Mucosa of stomach (tissue), 1 donor: Measurements from ENCODE around the gene ARHGAP28.
"Not testable (repeated sequence)": the region's sequence is repeated elsewhere in the genome, so short reads cannot be mapped to it uniquely, and the experiment has no call there.

ENCODE experiments used
- H3K27me3 ChIP-seq: one replicate; pipeline ENCODE4 v1.7.0; 2013; ENCODE audit warnings: mild to moderate bottlenecking, low read length; ENCODE audit not compliant: control insufficient read depth, insufficient read depth
- H3K36me3 ChIP-seq: one replicate; pipeline ENCODE4 v1.7.0; 2013; ENCODE audit warnings: low read length; ENCODE audit not compliant: control insufficient read depth, insufficient read depth
- H3K4me1 ChIP-seq: one replicate; pipeline ENCODE4 v1.7.0; 2013; ENCODE audit warnings: mild to moderate bottlenecking, low read length; ENCODE audit not compliant: control insufficient read depth, insufficient read depth
- H3K4me3 ChIP-seq: one replicate; pipeline ENCODE4 v1.7.0; 2013; ENCODE audit warnings: low read length
- H3K9ac ChIP-seq: one replicate; pipeline ENCODE4 v1.7.0; 2013; ENCODE audit warnings: mild to moderate bottlenecking, low read length, moderate library complexity
- H3K9me3 ChIP-seq: one replicate; pipeline ENCODE4 v1.7.0; 2013; ENCODE audit warnings: mild to moderate bottlenecking, low read length, moderate library complexity; ENCODE audit not compliant: control insufficient read depth
- donor health status: Pancreatic carcinoma.

The ARHGAP28 gene

GRCh38 chr18:6807515-6808257, 78.2 kb downstream of the ARHGAP28 start:
- no peaks in the 10 kb centered on the region for H3K4me1 ChIP-seq
- H3K9ac ChIP-seq: no peak overlapping the region
- no peak overlapping the region for H3K4me3 ChIP-seq

GRCh38 chr18:6810191-6810590, 80.7 kb downstream of the ARHGAP28 start:
- H3K9ac ChIP-seq: no peak overlapping the region
- no peaks in the 10 kb centered on the region for H3K9me3 ChIP-seq
- H3K27me3 ChIP-seq: no peaks in the 10 kb centered on the region

More at GRCh38 chr18:6807515-6808257, 78.2 kb downstream of the ARHGAP28 start:
- Histone ChIP-seq H3K27me3 (no peaks in the 10 kb centered on the region), H3K36me3 (no peaks in the 10 kb centered on the region), H3K9me3 (no peaks in the 10 kb centered on the region)

GRCh38 chr18:6811816-6812215, 82.3 kb downstream of the ARHGAP28 start:
- Histone ChIP-seq H3K4me3 (no peak overlapping the region), H3K36me3 (no peaks in the 10 kb centered on the region), H3K9ac (no peak overlapping the region), H3K4me1 (no peaks in the 10 kb centered on the region), H3K9me3 (no peaks in the 10 kb centered on the region), H3K27me3 (no peaks in the 10 kb centered on the region)

More at GRCh38 chr18:6810191-6810590, 80.7 kb downstream of the ARHGAP28 start:
- Histone ChIP-seq H3K4me3 (no peak overlapping the region), H3K36me3 (no peaks in the 10 kb centered on the region), H3K4me1 (no peaks in the 10 kb centered on the region)

GRCh38 chr18:6814882-6815425, 85.4 kb downstream of the ARHGAP28 start:
- Histone ChIP-seq H3K4me1 (no peaks in the 10 kb centered on the region), H3K9me3 (no peaks in the 10 kb centered on the region), H3K4me3 (no peak overlapping the region), H3K27me3 (no peaks in the 10 kb centered on the region), H3K36me3 (no peaks in the 10 kb centered on the region), H3K9ac (no peak overlapping the region)

- Histone ChIP-seq H3K27me3 (no peaks in the 10 kb centered on the region), H3K9me3 (no peaks in the 10 kb centered on the region), H3K9ac (no peak overlapping the region), H3K4me3 (no peak overlapping the region), H3K4me1 (no peaks in the 10 kb centered on the region), H3K36me3 (no peaks in the 10 kb centered on the region)
These were observed 86.6 kb downstream of the ARHGAP28 start for GRCh38 chr18:6816154-6816553.

GRCh38 chr18:6819332-6819731, 89.8 kb downstream of the ARHGAP28 start:
- H3K27me3 ChIP-seq: no peaks in the 10 kb centered on the region
- H3K4me3 ChIP-seq: no peak overlapping the region
- H3K9me3 ChIP-seq: no peaks in the 10 kb centered on the region
- no peak overlapping the region for H3K9ac ChIP-seq
- no peaks in the 10 kb centered on the region for H3K4me1 ChIP-seq
- H3K36me3 ChIP-seq: no peaks in the 10 kb centered on the region

DNA sequence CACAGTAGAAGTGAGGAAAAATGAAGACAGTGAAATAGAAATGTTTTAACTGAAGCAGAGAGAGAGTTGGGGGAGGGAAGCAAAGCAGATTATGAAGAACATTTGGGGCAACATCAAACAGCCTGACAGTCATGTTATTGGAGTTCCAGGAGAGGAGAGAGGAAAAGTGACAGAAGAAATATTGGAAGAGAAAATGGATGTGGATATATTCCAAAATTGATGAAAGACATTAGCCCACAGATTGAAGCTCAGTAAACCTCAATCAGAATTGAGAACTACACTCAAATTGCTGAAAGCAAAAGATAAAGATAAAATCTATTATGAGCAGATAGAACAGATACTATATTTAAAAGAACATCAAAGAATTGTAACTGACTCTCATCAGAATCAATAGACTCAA, 90.8 kb downstream of the ARHGAP28 start:
- H3K27me3 ChIP-seq: no peaks in the 10 kb centered on the region
- H3K4me1 ChIP-seq: no peaks in the 10 kb centered on the region
- no peak overlapping the region for H3K4me3 ChIP-seq
- no peaks in the 10 kb centered on the region for H3K36me3 ChIP-seq
- H3K9me3 ChIP-seq: no peaks in the 10 kb centered on the region
- H3K9ac ChIP-seq: no peak overlapping the region

- Histone ChIP-seq H3K36me3 (no peaks in the 10 kb centered on the region), H3K4me1 (no peaks in the 10 kb centered on the region), H3K4me3 (no peak overlapping the region), H3K27me3 (no peaks in the 10 kb centered on the region), H3K9ac (no peak overlapping the region), H3K9me3 (no peaks in the 10 kb centered on the region)
These were observed 91.8 kb downstream of the ARHGAP28 start for GRCh38 chr18:6821356-6821755.

GRCh38 chr18:6827161-6827560, 97.6 kb downstream of the ARHGAP28 start:
- H3K9me3 ChIP-seq, H3K4me3 ChIP-seq, H3K27me3 ChIP-seq, H3K9ac ChIP-seq, H3K4me1 ChIP-seq, H3K36me3 ChIP-seq: not testable (repeated sequence)

DNA sequence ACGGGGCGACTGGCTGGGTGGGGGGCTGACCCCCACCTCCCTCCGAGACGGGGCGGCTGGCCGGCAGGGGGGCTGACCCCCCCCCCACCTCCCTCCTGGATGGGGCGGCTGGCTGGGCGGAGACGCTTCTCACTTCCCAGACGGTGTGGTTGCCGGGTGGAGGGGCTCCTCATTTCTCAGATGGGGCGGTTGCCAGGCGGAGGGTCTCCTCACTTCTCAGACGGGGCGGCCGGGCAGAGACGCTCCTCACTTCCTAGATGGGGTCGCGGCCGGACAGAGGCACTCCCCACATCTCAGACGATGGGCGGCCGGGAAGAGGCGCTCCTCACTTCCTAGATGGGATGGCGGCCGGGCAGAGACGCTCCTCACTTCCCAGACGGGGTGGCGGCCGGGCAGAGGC, 98.0 kb downstream of the ARHGAP28 start:
- not testable (repeated sequence) for H3K9ac ChIP-seq, H3K9me3 ChIP-seq, H3K4me1 ChIP-seq, H3K4me3 ChIP-seq, H3K36me3 ChIP-seq, H3K27me3 ChIP-seq

DNA sequence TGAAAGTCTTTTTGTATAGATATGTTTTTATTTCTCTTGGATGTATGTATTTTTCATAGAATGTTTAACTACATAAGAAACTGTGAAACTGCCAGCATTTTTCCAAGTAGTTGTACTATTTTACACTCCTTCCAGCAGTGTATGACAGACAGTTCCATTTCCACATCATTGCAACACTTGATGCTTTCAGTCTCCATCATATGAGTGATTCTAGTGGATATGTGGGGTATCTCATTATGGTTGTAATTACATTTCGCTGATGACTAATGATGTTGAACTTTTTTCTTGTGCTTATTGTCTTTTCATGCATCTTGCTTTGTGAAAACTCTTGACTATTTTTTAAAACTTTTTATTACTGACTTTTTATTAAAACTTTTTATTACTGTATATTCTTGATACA, 101.4 kb downstream of the ARHGAP28 start:
- Histone ChIP-seq H3K4me3 (no peak overlapping the region), H3K4me1 (no peaks in the 10 kb centered on the region), H3K27me3 (no peaks in the 10 kb centered on the region), H3K9me3 (no peaks in the 10 kb centered on the region), H3K36me3 (no peaks in the 10 kb centered on the region), H3K9ac (no peak overlapping the region)

DNA sequence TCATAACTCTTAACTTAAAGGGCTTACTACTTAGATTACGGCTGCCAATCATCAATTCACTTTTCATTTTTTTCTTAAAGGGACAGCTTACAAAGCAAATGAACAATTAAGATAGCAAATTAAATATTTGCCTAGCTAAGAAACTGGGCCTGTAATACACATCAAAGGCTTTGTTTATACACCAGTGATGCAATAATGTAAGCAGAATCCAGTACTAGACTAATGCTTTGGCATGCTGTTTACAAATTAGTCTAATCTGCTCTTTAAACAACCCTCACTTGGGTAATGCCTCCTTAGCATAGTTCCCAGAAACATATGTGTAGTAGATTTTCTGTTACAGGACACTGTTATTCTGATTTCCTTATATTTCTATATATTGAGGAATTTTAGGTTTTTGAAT, 105.8 kb downstream of the ARHGAP28 start:
- no peaks in the 10 kb centered on the region for H3K36me3 ChIP-seq
- no peaks in the 10 kb centered on the region for H3K27me3 ChIP-seq
- H3K9ac ChIP-seq: no peak overlapping the region
- no peaks in the 10 kb centered on the region for H3K4me1 ChIP-seq
- H3K9me3 ChIP-seq: no peaks in the 10 kb centered on the region
- no peak overlapping the region for H3K4me3 ChIP-seq
